ENCODE data around the gene DBNDD1.
"Not testable (repeated sequence)": the region's sequence is repeated elsewhere in the genome, so short reads cannot be mapped to it uniquely, and the experiment has no call there.

DBNDD1 gene

GRCh38 chr16:90018652-90019542, at the start of gene DBNDD1:
Gene DBNDD1, minus strand, starts transcription at chr16:90019456. Its CDS starts 115 bp downstream, at chr16:90019341.
- in situ Hi-C loops (cut with MboI; ENCODE audit: low sequenced_read_pairs, unreplicated experiment): no loop called here
- TF ChIP-seq CTCF (IDR thresholded peaks at IDR 0.05; ENCODE audit: borderline replicate concordance, control extremely low read depth, extremely low read depth, insufficient read depth, missing control alignments): no peak
- no peak for DNase-seq (ENCODE audit: low spot score)

- DNase-seq (ENCODE audit: low spot score): no peak
- in situ Hi-C loops (cut with MboI; ENCODE audit: low sequenced_read_pairs, unreplicated experiment): no loop called here
- TF ChIP-seq CTCF (IDR thresholded peaks at IDR 0.05; ENCODE audit: borderline replicate concordance, control extremely low read depth, extremely low read depth, insufficient read depth, missing control alignments): no peak
These were observed 42.2 kb upstream of the DBNDD1 start for GRCh38 chr16:90061437-90061836.

GRCh38 chr16:90057738-90058173, 38.5 kb upstream of the DBNDD1 start:
- in situ Hi-C loops (cut with MboI; ENCODE audit: low sequenced_read_pairs, unreplicated experiment): no loop called here
- peak; percentile 40 for DNase-seq (ENCODE audit: low spot score)
- no peak for TF ChIP-seq CTCF (IDR thresholded peaks at IDR 0.05; ENCODE audit: borderline replicate concordance, control extremely low read depth, extremely low read depth, insufficient read depth, missing control alignments)

GRCh38 chr16:90056521-90056920, 37.3 kb upstream of the DBNDD1 start:
- in situ Hi-C loops (cut with MboI; ENCODE audit: low sequenced_read_pairs, unreplicated experiment); DNase-seq (ENCODE audit: low spot score): not testable (repeated sequence)

- TF ChIP-seq CTCF (IDR thresholded peaks at IDR 0.05; ENCODE audit: borderline replicate concordance, control extremely low read depth, extremely low read depth, insufficient read depth, missing control alignments): no peak
- in situ Hi-C loops (cut with MboI; ENCODE audit: low sequenced_read_pairs, unreplicated experiment): no loop called here
These were observed 36.1 kb upstream of the DBNDD1 start for GRCh38 chr16:90055371-90055770.

GRCh38 chr16:90054554-90054953, 35.3 kb upstream of the DBNDD1 start:
- TF ChIP-seq CTCF (IDR thresholded peaks at IDR 0.05; ENCODE audit: borderline replicate concordance, control extremely low read depth, extremely low read depth, insufficient read depth, missing control alignments): no peak
- in situ Hi-C loops (cut with MboI; ENCODE audit: low sequenced_read_pairs, unreplicated experiment): no loop called here
- no peak for DNase-seq (ENCODE audit: low spot score)

More at GRCh38 chr16:90055371-90055770, 36.1 kb upstream of the DBNDD1 start:
- no peak for DNase-seq (ENCODE audit: low spot score)

- in situ Hi-C loops (cut with MboI; ENCODE audit: low sequenced_read_pairs, unreplicated experiment): no loop called here
- no peak for DNase-seq (ENCODE audit: low spot score)
- TF ChIP-seq CTCF (IDR thresholded peaks at IDR 0.05; ENCODE audit: borderline replicate concordance, control extremely low read depth, extremely low read depth, insufficient read depth, missing control alignments): no peak
These were observed 34.7 kb upstream of the DBNDD1 start for GRCh38 chr16:90053902-90054500.
